ENCODE data around the gene GFOD2.

The GFOD2 gene

DNA sequence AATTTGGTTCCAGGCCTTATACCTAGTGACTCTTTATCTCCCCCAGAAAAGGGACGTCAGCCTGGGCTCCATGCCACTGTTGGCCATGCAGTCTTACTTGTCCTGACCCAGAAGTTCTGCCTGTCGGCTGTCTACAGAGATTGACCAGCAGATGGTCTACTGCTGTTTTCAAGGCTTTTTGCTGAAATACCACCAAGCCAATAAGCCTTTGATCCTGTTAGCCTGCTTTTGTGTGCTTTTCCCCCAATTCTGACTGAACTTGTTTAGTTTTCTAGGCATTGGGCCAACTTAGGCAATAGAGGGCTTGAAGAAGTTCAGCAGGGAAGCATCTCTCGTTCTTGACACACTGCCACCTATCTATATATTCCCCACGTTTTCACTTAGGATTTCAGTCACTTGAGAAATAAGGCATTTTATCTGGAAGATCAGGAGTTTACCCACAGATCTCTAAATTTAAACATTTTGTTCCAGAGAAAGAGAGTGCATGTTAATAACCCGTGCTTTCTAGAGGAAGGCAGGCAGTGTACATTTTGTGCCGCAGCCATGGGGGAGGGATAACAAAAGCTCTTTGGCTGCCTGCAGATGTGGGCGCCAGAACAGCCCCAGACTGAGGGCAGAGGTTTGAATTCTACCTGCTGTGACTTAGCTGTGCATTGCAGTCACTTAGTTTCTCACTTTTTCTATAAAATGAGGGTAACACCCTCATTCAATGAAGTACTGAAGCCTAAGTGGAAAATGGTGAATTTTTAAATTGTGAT is 86.5 kb downstream of the GFOD2 start:
- no peak for DNase-seq (ENCODE audit: low spot score)
- ChIA-PET POLR2A (ENCODE audit: low non-redundant PET) (no interaction called here), CTCF (interaction anchor here (0.5 to 0.6 kb wide), 2 partner anchors 56 to 112 kb away, joined by 3 read pairs; no protein-coding TSS in a partner anchor)
- TF ChIP-seq, protein P1, sequence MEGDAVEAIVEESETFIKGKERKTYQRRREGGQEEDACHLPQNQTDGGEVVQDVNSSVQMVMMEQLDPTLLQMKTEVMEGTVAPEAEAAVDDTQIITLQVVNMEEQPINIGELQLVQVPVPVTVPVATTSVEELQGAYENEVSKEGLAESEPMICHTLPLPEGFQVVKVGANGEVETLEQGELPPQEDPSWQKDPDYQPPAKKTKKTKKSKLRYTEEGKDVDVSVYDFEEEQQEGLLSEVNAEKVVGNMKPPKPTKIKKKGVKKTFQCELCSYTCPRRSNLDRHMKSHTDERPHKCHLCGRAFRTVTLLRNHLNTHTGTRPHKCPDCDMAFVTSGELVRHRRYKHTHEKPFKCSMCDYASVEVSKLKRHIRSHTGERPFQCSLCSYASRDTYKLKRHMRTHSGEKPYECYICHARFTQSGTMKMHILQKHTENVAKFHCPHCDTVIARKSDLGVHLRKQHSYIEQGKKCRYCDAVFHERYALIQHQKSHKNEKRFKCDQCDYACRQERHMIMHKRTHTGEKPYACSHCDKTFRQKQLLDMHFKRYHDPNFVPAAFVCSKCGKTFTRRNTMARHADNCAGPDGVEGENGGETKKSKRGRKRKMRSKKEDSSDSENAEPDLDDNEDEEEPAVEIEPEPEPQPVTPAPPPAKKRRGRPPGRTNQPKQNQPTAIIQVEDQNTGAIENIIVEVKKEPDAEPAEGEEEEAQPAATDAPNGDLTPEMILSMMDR (conservative IDR thresholded peaks at IDR 0.05; ENCODE audit: low read depth) = no peak
- no peak overlapping the region for H3K27ac ChIP-seq

DNA sequence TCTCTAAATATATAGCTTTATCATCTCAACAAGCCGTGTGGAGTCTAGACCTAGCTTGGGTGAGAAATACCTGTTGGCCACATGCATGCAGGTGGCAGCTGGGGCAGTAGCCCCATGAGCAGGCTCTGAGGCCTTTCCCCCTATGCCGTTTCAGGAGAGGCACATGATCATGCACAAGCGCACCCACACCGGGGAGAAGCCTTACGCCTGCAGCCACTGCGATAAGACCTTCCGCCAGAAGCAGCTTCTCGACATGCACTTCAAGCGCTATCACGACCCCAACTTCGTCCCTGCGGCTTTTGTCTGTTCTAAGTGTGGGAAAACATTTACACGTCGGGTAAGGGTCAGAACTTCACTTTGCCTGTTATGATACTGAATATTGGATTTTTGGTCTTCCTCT is 90.9 kb downstream of the GFOD2 start:
- DNase-seq (ENCODE audit: low spot score) = no peak
- TF ChIP-seq, protein P1 (conservative IDR thresholded peaks at IDR 0.05; ENCODE audit: low read depth) = no peak
- ChIA-PET CTCF (interaction anchor here (0.6 kb wide), 1 partner anchor 218 kb away, joined by 4 read pairs; no protein-coding TSS in a partner anchor), POLR2A (ENCODE audit: low non-redundant PET) (interaction anchor here (0.6 kb wide), 1 partner anchor 123 kb away, joined by 4 read pairs; no protein-coding TSS in a partner anchor)
- no peak overlapping the region for H3K27ac ChIP-seq

Data from RWPE1 (cell line).